HCT116 (cell line): Measurements from ENCODE around the gene CYP4F2. TPM values are rescaled to one million over a fixed set of nuclear protein-coding genes. Genes with fewer than 3 reads are reported as not detected.

ENCODE experiments used
- ATAC-seq: fragments of 200-7000 bp; cut with Tn5 transposase; 2 replicates; pipeline ENCODE4 v1.9.1; 2020; ENCODE audit warnings: mild to moderate bottlenecking, moderate library complexity
- BruUV-seq: library from RNA; stranded (reverse); fragments of 400-500 nt; replicated peaks from 2 replicates; lab custom pipeline; 2021; lab: Mats Ljungman, UMichigan
- CTCF ChIA-PET: fragments of 300-600 bp; sonication (Branson Sonifier 250); formaldehyde crosslinking; loops from one replicate; lab custom pipeline; 2021; ENCODE audit warnings: antibody characterized with exemption; lab: Charles Lee
- POLR2A ChIA-PET: fragments of 300-600, 350-600 bp; sonication (Branson Sonifier 250); formaldehyde crosslinking; loops from one replicate; lab custom pipeline; 2021; ENCODE audit warnings: antibody characterized with exemption; lab: Charles Lee
- RAD21 ChIA-PET, 2 experiments: fragments of 300-600 bp; sonication (Branson Sonifier 250); formaldehyde crosslinking; loops; one replicate each; lab custom pipeline; 2023; ENCODE audit warnings: low total read pairs in 2 of 2; ENCODE audit not compliant: uncharacterized antibody in 2 of 2, unreplicated experiment in 2 of 2, low non-redundant PET in 1 of 2; lab: Charles Lee
- DNase-seq: peaks from one replicate; pipeline ENCODE4 v3.0.0-alpha.2; 2010; ENCODE audit warnings: low read depth, low spot score
- H2AFZ ChIP-seq: fragments of 200-600 bp; shearing (Covaris generic), sonication (generic); 2 replicates; pipeline ENCODE4 v1.6.1; 2017; ENCODE audit warnings: low read depth, mixed run types, mixed read lengths, antibody characterized with exemption, low read length; ENCODE audit not compliant: poor library complexity, severe bottlenecking
- H3K27ac ChIP-seq: 2 replicates; pipeline ENCODE4 v1.5.1; 2012; ENCODE audit warnings: low read depth, low read length
- H3K27me3 ChIP-seq: fragments of 200-600 bp; sonication (generic); 2 replicates; pipeline ENCODE4 v1.6.1; 2016; ENCODE audit warnings: mixed run types, low read length, mixed read lengths; ENCODE audit not compliant: insufficient read depth
- H3K36me3 ChIP-seq, 2 experiments: fragments of 200-500 bp in 1 of 2; fragments of 200-600 bp in 1 of 2; sonication (Bioruptor generic) in 1 of 2; sonication (generic) in 1 of 2; 2 replicates each; pipeline versions ENCODE4 v1.5.1 to v1.6.1; 2014 to 2016; ENCODE audit warnings: low read length in 2 of 2, inconsistent platforms in 1 of 2, mixed read lengths in 1 of 2, mixed run types in 1 of 2; ENCODE audit not compliant: insufficient read depth in 2 of 2, control insufficient read depth in 1 of 2
- H3K4me1 ChIP-seq, 2 experiments: fragments of 200-600 bp in 1 of 2; sonication (generic) in 1 of 2; 2 replicates each; pipeline versions ENCODE4 v1.5.1 to v1.6.1; 2012 to 2017; ENCODE audit warnings: low read length in 2 of 2, inconsistent platforms in 1 of 2, mild to moderate bottlenecking in 1 of 2, mixed read lengths in 1 of 2, mixed run types in 1 of 2, moderate library complexity in 1 of 2; ENCODE audit not compliant: insufficient read depth in 2 of 2, control insufficient read depth in 1 of 2
- H3K4me2 ChIP-seq: fragments of 200-600 bp; sonication (generic); 2 replicates; pipeline ENCODE4 v1.6.1; 2017; ENCODE audit warnings: mixed run types, low read length, mixed read lengths
- H3K4me3 ChIP-seq, 2 experiments: fragments of 200-600 bp in 1 of 2; sonication (generic) in 1 of 2; replicated peaks in 1 of 2; 2 replicates each; pipeline ENCODE4 v1.5.1; 2011 to 2016; ENCODE audit warnings: low read length in 2 of 2, control low read depth in 1 of 2, low read depth in 1 of 2, mild to moderate bottlenecking in 1 of 2, mixed read lengths in 1 of 2, mixed run types in 1 of 2
- H3K79me2 ChIP-seq: fragments of 200-600 bp; sonication (generic); 2 replicates; pipeline ENCODE4 v1.6.1; 2017; ENCODE audit warnings: mild to moderate bottlenecking, mixed run types, low read length, moderate library complexity, mixed read lengths; ENCODE audit not compliant: insufficient read depth
- H3K9ac ChIP-seq: fragments of 200-600 bp; sonication (generic); 2 replicates; pipeline ENCODE4 v1.6.1; 2016; ENCODE audit warnings: low read length, mixed read lengths
- H3K9me2 ChIP-seq: fragments of 200-600 bp; sonication (generic), shearing (Covaris generic); 2 replicates; pipeline ENCODE4 v1.6.1; 2017; ENCODE audit warnings: mixed run types, mild to moderate bottlenecking, moderate library complexity; ENCODE audit not compliant: insufficient read depth
- H3K9me3 ChIP-seq, 2 experiments: fragments of 200-500 bp in 1 of 2; fragments of 200-600 bp in 1 of 2; sonication (Bioruptor generic) in 1 of 2; sonication (generic) in 1 of 2; 2 replicates each; pipeline ENCODE4 v1.6.1; 2014 to 2017; ENCODE audit warnings: low read length in 2 of 2, mixed read lengths in 2 of 2, inconsistent platforms in 1 of 2, low read depth in 1 of 2, mild to moderate bottlenecking in 1 of 2, mixed run types in 1 of 2, moderate library complexity in 1 of 2; ENCODE audit not compliant: control insufficient read depth in 1 of 2, insufficient read depth in 1 of 2
- H4K20me1 ChIP-seq: fragments of 200-600 bp; sonication (generic), shearing (Covaris generic); 2 replicates; pipeline ENCODE4 v1.6.1; 2017; ENCODE audit warnings: mixed run types, mild to moderate bottlenecking, moderate library complexity; ENCODE audit not compliant: insufficient read depth
- CBX3 ChIP-seq: IDR thresholded peaks from 2 replicates; pipeline ENCODE4 v1.6.1; 2012; ENCODE audit warnings: low read depth
- CEBPB ChIP-seq: IDR thresholded peaks from 2 replicates; pipeline ENCODE4 v1.6.1; 2012; ENCODE audit warnings: low read depth
- EGR1 ChIP-seq: IDR thresholded peaks from 2 replicates; pipeline ENCODE4 v1.6.1; 2012; ENCODE audit warnings: low read depth
- EZH2 ChIP-seq: fragments of 200-600 bp; sonication (generic); IDR thresholded peaks from 2 replicates; pipeline ENCODE4 v1.6.1; 2017; ENCODE audit warnings: antibody characterized with exemption, mixed run types
- EZH2phosphoT487 ChIP-seq: fragments of 200-600 bp; IDR thresholded peaks from 2 replicates; pipeline ENCODE4 v1.6.1; 2018; ENCODE audit warnings: antibody characterized with exemption, borderline replicate concordance
- FOSL1 ChIP-seq: IDR thresholded peaks from 2 replicates; pipeline ENCODE4 v1.6.1; 2012; ENCODE audit warnings: low read depth
- JUND ChIP-seq: IDR thresholded peaks from 2 replicates; pipeline ENCODE4 v1.6.1; 2012
- MAX ChIP-seq: IDR thresholded peaks from 2 replicates; pipeline ENCODE4 v1.6.1; 2012
- POLR2AphosphoS5 ChIP-seq: IDR thresholded peaks from 2 replicates; pipeline ENCODE4 v1.6.1; 2011; ENCODE audit warnings: mild to moderate bottlenecking, low read depth, low read length, moderate library complexity
- RAD21 ChIP-seq: IDR thresholded peaks from 2 replicates; pipeline ENCODE4 v1.6.1; 2012; ENCODE audit warnings: low read depth, mild to moderate bottlenecking
- SP1 ChIP-seq: IDR thresholded peaks from 2 replicates; pipeline ENCODE4 v1.6.1; 2012; ENCODE audit warnings: low read depth
- TCF7L2 ChIP-seq: IDR thresholded peaks from 2 replicates; pipeline ENCODE4 v1.7.0; 2011; ENCODE audit warnings: borderline replicate concordance, inconsistent platforms; ENCODE audit not compliant: insufficient read depth, insufficient read length; ENCODE audit errors: extremely low read depth
- YY1 ChIP-seq: IDR thresholded peaks from 2 replicates; pipeline ENCODE4 v1.6.1; 2011; ENCODE audit warnings: low read length, low read depth, moderate library complexity, mild to moderate bottlenecking; ENCODE audit not compliant: insufficient replicate concordance; ENCODE audit errors: extremely low read depth
- ZFX ChIP-seq: fragments of 450-650 bp; IDR thresholded peaks from 2 replicates; pipeline ENCODE4 v1.6.1; 2017
- ZNF274 ChIP-seq: fragments of 200-500 bp; sonication (Bioruptor generic); IDR thresholded peaks from 2 replicates; pipeline ENCODE4 v1.6.1; 2014; ENCODE audit warnings: mild to moderate bottlenecking, low read depth, low read length, inconsistent platforms
- intact Hi-C: fragments of 100-400 bp; cut with micrococcal nuclease; formaldehyde crosslinking; loops from 2 replicates; pipeline ENCODE4 v1.10.0; 2022
- total RNA-seq: library from RNA; stranded (reverse); gene quantifications from one replicate; pipeline ENCODE4 v1.2.1, GENCODE V29; 2021; ENCODE audit not compliant: unreplicated experiment
- TF ChIP-seq, protein P1 (sequence below), 3 experiments: fragments of 200-600 bp in 1 of 3; sonication (generic) in 1 of 3; IDR thresholded peaks in 2 of 3; conservative IDR thresholded peaks in 1 of 3; 2 replicates each; pipeline ENCODE4 v1.5.1; 2012 to 2017; ENCODE audit warnings: low read depth in 2 of 3, low read length in 2 of 3, antibody characterized with exemption in 1 of 3, borderline replicate concordance in 1 of 3, control low read depth in 1 of 3, mild to moderate bottlenecking in 1 of 3, mixed read lengths in 1 of 3, mixed run types in 1 of 3, moderate library complexity in 1 of 3; ENCODE audit not compliant: insufficient read depth in 1 of 3
- TF ChIP-seq, protein P2 (sequence below): IDR thresholded peaks from 2 replicates; pipeline ENCODE4 v1.6.1; 2012
- TF ChIP-seq, protein P3 (sequence below): IDR thresholded peaks from 2 replicates; pipeline ENCODE4 v1.6.1; 2011; ENCODE audit warnings: mild to moderate bottlenecking, low read length, moderate library complexity; ENCODE audit not compliant: insufficient replicate concordance; ENCODE audit errors: extremely low read depth

Gene CYP4F2
- total RNA-seq, 1 experiment from 2014 or later: 1.1 TPM

GRCh38 chr19:15837221-15837731 is 60.6 kb downstream of the CYP4F2 start (continued):
- TF ChIP-seq EZH2: no peak
- TF ChIP-seq RAD21: 0 out of 2 replicates have a peak, but pooled peaks have one; percentile 1
- TF ChIP-seq POLR2AphosphoS5: no peak; the same call in 1 of the 2 replicates
- TF ChIP-seq EGR1: no peak
- TF ChIP-seq, all 23 proteins: peak for 7

GRCh38 chr19:15836330-15837220 is 61.3 kb downstream of the CYP4F2 start:
- ChIA-PET POLR2A (interaction anchor here (0.6 to 4.2 kb wide), 16 partner anchors 10 to 1580 kb away, joined by 3 to 60 read pairs (median 4); partner anchors contain the start of genes CYP4F3 and FAM32A), CTCF (interaction anchor here (1.1 to 1.2 kb wide), 2 partner anchors 25 to 346 kb away, joined by 3 to 6 read pairs; no protein-coding TSS in a partner anchor), RAD21 (interaction anchor here in 1 of 2 experiments (0.6 kb wide), 1 partner anchor 22 kb away, joined by 5 read pairs; no protein-coding TSS in a partner anchor)
- Histone ChIP-seq H3K4me1 (peaks cover 55 to 90% of the 10 kb centered on the region in 2 experiments), H3K9me3 (no peaks in the 10 kb centered on the region), H3K4me2 (peak overlapping the region; percentile 78), H3K27ac (peak overlapping the region; percentile 100), H3K9me2 (no peaks in the 10 kb centered on the region), H3K79me2 (peaks cover 32% of the 10 kb centered on the region), H4K20me1 (no peaks in the 10 kb centered on the region), H3K36me3 (peaks cover 0 to 32% of the 10 kb centered on the region in 2 experiments; a peak in 1 of 4 replicates), H2AFZ (no peak overlapping the region), H3K4me3 (peak overlapping the region; percentile 59 to 60), H3K27me3 (no peaks in the 10 kb centered on the region), H3K9ac (peak overlapping the region; percentile 97)
- peak; percentile 96 for DNase-seq
- intact Hi-C loops: loop anchor here (2.0 to 5.0 kb wide), 3 partner anchors 26 to 346 kb away; no protein-coding TSS in a partner anchor
- BruUV-seq: TSS peak; percentile 25
- peak; percentile 83 for ATAC-seq
- TF ChIP-seq, protein P1, sequence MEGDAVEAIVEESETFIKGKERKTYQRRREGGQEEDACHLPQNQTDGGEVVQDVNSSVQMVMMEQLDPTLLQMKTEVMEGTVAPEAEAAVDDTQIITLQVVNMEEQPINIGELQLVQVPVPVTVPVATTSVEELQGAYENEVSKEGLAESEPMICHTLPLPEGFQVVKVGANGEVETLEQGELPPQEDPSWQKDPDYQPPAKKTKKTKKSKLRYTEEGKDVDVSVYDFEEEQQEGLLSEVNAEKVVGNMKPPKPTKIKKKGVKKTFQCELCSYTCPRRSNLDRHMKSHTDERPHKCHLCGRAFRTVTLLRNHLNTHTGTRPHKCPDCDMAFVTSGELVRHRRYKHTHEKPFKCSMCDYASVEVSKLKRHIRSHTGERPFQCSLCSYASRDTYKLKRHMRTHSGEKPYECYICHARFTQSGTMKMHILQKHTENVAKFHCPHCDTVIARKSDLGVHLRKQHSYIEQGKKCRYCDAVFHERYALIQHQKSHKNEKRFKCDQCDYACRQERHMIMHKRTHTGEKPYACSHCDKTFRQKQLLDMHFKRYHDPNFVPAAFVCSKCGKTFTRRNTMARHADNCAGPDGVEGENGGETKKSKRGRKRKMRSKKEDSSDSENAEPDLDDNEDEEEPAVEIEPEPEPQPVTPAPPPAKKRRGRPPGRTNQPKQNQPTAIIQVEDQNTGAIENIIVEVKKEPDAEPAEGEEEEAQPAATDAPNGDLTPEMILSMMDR (IDR thresholded peaks at IDR 0.05 in 2 of 3, conservative IDR thresholded peaks at IDR 0.05 in 1 of 3; ENCODE audit: borderline replicate concordance in 1 of 3, insufficient read depth in 1 of 3, low read depth in 2 of 3, low read length in 2 of 3): no peak
- TF ChIP-seq, protein P2, sequence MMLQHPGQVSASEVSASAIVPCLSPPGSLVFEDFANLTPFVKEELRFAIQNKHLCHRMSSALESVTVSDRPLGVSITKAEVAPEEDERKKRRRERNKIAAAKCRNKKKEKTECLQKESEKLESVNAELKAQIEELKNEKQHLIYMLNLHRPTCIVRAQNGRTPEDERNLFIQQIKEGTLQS: no peak
- TF ChIP-seq CEBPB (no peak; the same call in 1 of the 2 replicates), SP1 (peak; percentile 69), JUND (peak; percentile 50; the same call in 1 of the 2 replicates), EZH2 (no peak), YY1 (peak; percentile 4), RAD21 (peak; percentile 14; the same call in 1 of the 2 replicates), CBX3 (peak; percentile 49), TCF7L2 (peak; percentile 82), FOSL1 (0 out of 2 replicates have a peak, but pooled peaks have one; percentile 11), ZFX (peak; percentile 66; the same call in 1 of the 2 replicates), ZNF274 (no peak), EZH2phosphoT487 (no peak), MAX (peak; percentile 75)
- TF ChIP-seq, protein P3, sequence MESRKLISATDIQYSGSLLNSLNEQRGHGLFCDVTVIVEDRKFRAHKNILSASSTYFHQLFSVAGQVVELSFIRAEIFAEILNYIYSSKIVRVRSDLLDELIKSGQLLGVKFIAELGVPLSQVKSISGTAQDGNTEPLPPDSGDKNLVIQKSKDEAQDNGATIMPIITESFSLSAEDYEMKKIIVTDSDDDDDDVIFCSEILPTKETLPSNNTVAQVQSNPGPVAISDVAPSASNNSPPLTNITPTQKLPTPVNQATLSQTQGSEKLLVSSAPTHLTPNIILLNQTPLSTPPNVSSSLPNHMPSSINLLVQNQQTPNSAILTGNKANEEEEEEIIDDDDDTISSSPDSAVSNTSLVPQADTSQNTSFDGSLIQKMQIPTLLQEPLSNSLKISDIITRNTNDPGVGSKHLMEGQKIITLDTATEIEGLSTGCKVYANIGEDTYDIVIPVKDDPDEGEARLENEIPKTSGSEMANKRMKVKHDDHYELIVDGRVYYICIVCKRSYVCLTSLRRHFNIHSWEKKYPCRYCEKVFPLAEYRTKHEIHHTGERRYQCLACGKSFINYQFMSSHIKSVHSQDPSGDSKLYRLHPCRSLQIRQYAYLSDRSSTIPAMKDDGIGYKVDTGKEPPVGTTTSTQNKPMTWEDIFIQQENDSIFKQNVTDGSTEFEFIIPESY: peak; percentile 70
